Colonic mucosa (tissue), 4 donors: ENCODE data around the gene DEGS2. TPM values are rescaled to one million over a fixed set of nuclear protein-coding genes. Genes with fewer than 3 reads are reported as not detected.

ENCODE experiments used
- DNase-seq: peaks from one replicate; pipeline ENCODE4 v3.0.0-alpha.2; 2020
- H3K27ac ChIP-seq: fragments of 200-600 bp; one replicate; pipeline ENCODE4 v1.8.0; 2021
- H3K27me3 ChIP-seq: fragments of 200-600 bp; one replicate; pipeline ENCODE4 v1.8.0; 2021
- H3K36me3 ChIP-seq: fragments of 200-600 bp; one replicate; pipeline ENCODE4 v1.8.0; 2021
- H3K4me1 ChIP-seq: fragments of 200-600 bp; one replicate; pipeline ENCODE4 v1.8.0; 2021; ENCODE audit warnings: mild to moderate bottlenecking
- H3K4me3 ChIP-seq: fragments of 200-600 bp; one replicate; pipeline ENCODE4 v1.8.0; 2021
- H3K9ac ChIP-seq, 2 donors: one replicate each; pipeline ENCODE4 v1.7.0; 2013; ENCODE audit warnings: control low read depth in 2 of 2, low read depth in 2 of 2, low read length in 2 of 2
- H3K9me3 ChIP-seq: fragments of 200-600 bp; one replicate; pipeline ENCODE4 v1.8.0; 2021
- CTCF ChIP-seq: fragments of 200-600 bp; IDR thresholded peaks from one replicate; pipeline ENCODE4 v1.8.0; 2022; ENCODE audit warnings: antibody characterized with exemption, mild to moderate bottlenecking
- intact Hi-C: fragments of 100-400 bp; cut with DNase I; formaldehyde crosslinking; loops from one replicate; pipeline ENCODE4 v1.14.1; 2022
- total RNA-seq, 2 donors: library from RNA; stranded (reverse); fragmentation: NEBNext Ultra II Directional in 1 of 2; extraction: Animal tissue kit (Norgen Biotek cat#: 25700) in 1 of 2; gene quantifications; one replicate each; pipeline ENCODE4 v1.2.1, GENCODE V29; 2021
- donor health status: healthy.
- donor health status: DM: no; HTN: no; CAD: no.
- donor health status: DM: no; HTN: no; CAD: no.

DEGS2 gene
- total RNA-seq, 2 donors from 2014 or later = 37.0 to 54.3 TPM

GRCh38 chr14:100115236-100115635 lies 44.2 kb downstream of the DEGS2 start:
- intact Hi-C loops = no loop called here
- Histone ChIP-seq H3K9ac (no peak overlapping the region), H3K27me3 (no peaks in the 10 kb centered on the region), H3K27ac (no peak overlapping the region), H3K4me3 (no peak overlapping the region), H3K36me3 (no peaks in the 10 kb centered on the region), H3K9me3 (no peaks in the 10 kb centered on the region), H3K4me1 (no peaks in the 10 kb centered on the region)
- no peak for DNase-seq
- no peak for TF ChIP-seq CTCF

- intact Hi-C loops = no loop called here
- Histone ChIP-seq H3K9me3 (no peaks in the 10 kb centered on the region), H3K9ac (no peak overlapping the region), H3K36me3 (no peaks in the 10 kb centered on the region), H3K27me3 (no peaks in the 10 kb centered on the region), H3K4me3 (no peak overlapping the region), H3K27ac (no peak overlapping the region), H3K4me1 (no peaks in the 10 kb centered on the region)
- no peak for DNase-seq
- no peak for TF ChIP-seq CTCF
Measured at GRCh38 chr14:100114109-100114765, 45.2 kb downstream of the DEGS2 start.

- intact Hi-C loops = no loop called here
- no peak for DNase-seq
- Histone ChIP-seq H3K27ac (no peak overlapping the region), H3K36me3 (no peaks in the 10 kb centered on the region), H3K27me3 (no peaks in the 10 kb centered on the region), H3K9me3 (no peaks in the 10 kb centered on the region), H3K4me3 (no peak overlapping the region), H3K4me1 (no peaks in the 10 kb centered on the region), H3K9ac (no peak overlapping the region)
- TF ChIP-seq CTCF = no peak
Measured at GRCh38 chr14:100111931-100112704, 47.3 kb downstream of the DEGS2 start.

- TF ChIP-seq CTCF = no peak
Measured at GRCh38 chr14:100110816-100111215, 48.6 kb downstream of the DEGS2 start.

GRCh38 chr14:100109594-100109955 lies 49.9 kb downstream of the DEGS2 start:
- Histone ChIP-seq H3K9me3 (no peaks in the 10 kb centered on the region), H3K27me3 (no peaks in the 10 kb centered on the region), H3K27ac (no peak overlapping the region), H3K4me1 (no peaks in the 10 kb centered on the region), H3K36me3 (no peaks in the 10 kb centered on the region), H3K4me3 (no peak overlapping the region), H3K9ac (no peak overlapping the region)
- intact Hi-C loops = loop anchor here (5.0 kb wide), 1 partner anchor 127 kb away; no protein-coding TSS in a partner anchor
- no peak for TF ChIP-seq CTCF
- DNase-seq = no peak

More at GRCh38 chr14:100110816-100111215, 48.6 kb downstream of the DEGS2 start:
- intact Hi-C loops = no loop called here
- Histone ChIP-seq H3K4me1 (no peaks in the 10 kb centered on the region), H3K27ac (no peak overlapping the region), H3K4me3 (no peak overlapping the region), H3K9me3 (no peaks in the 10 kb centered on the region), H3K27me3 (no peaks in the 10 kb centered on the region), H3K36me3 (no peaks in the 10 kb centered on the region), H3K9ac (no peak overlapping the region)
- no peak for DNase-seq
